Skeletal muscle tissue (tissue), 4 donors: ENCODE results near the gene TMEM263. TPM values are rescaled to one million over a fixed set of nuclear protein-coding genes. Genes with fewer than 3 reads are reported as not detected.
"Not testable (repeated sequence)": the region's sequence is repeated elsewhere in the genome, so short reads cannot be mapped to it uniquely, and the experiment has no call there.

Experiments
- H3K27ac ChIP-seq: one replicate; pipeline ENCODE4 v1.7.0; 2013; ENCODE audit warnings: mild to moderate bottlenecking, low read depth, low read length, inconsistent platforms
- H3K27me3 ChIP-seq, 3 donors: one replicate each; pipeline ENCODE4 v1.7.0; 2013; ENCODE audit warnings: low read length in 3 of 3; ENCODE audit not compliant: control insufficient read depth in 3 of 3, insufficient read depth in 3 of 3
- H3K36me3 ChIP-seq, 3 donors: one replicate each; pipeline ENCODE4 v1.7.0; 2013; ENCODE audit warnings: low read length in 3 of 3; ENCODE audit not compliant: control insufficient read depth in 3 of 3, insufficient read depth in 3 of 3
- H3K4me1 ChIP-seq, 3 donors: one replicate each; pipeline ENCODE4 v1.7.0; 2013; ENCODE audit warnings: low read length in 3 of 3, mild to moderate bottlenecking in 3 of 3; ENCODE audit not compliant: control insufficient read depth in 3 of 3, insufficient read depth in 3 of 3
- H3K4me3 ChIP-seq, 3 donors: one replicate each; pipeline ENCODE4 v1.7.0; 2013; ENCODE audit warnings: low read length in 3 of 3
- H3K9ac ChIP-seq, 3 donors: one replicate each; pipeline ENCODE4 v1.7.0; 2013; ENCODE audit warnings: low read length in 3 of 3, mild to moderate bottlenecking in 3 of 3, moderate library complexity in 2 of 3, low read depth in 1 of 3
- H3K9me3 ChIP-seq, 3 donors: one replicate each; pipeline ENCODE4 v1.7.0; 2013; ENCODE audit warnings: low read length in 3 of 3; ENCODE audit not compliant: control insufficient read depth in 3 of 3
- total RNA-seq: library from RNA; depleted of rRNA; stranded (reverse); fragments of >200 nt; gene quantifications from one replicate; pipeline ENCODE4 v1.2.3, GENCODE V29; 2014
- donor health status: Osteomylitis.

The TMEM263 gene
- total RNA-seq, 1 donor from 2014 or later = 42.3 TPM

- Histone ChIP-seq H3K27me3 (no peaks in the 10 kb centered on the region), H3K27ac (no peak overlapping the region), H3K9ac (no peak overlapping the region), H3K4me1 (peaks cover 20 to 26% (median 22%) of the 10 kb centered on the region in 3 donors), H3K9me3 (no peaks in the 10 kb centered on the region), H3K36me3 (peaks cover 3 to 25% (median 12%) of the 10 kb centered on the region in 3 donors), H3K4me3 (no peak overlapping the region)
These were observed 26.5 kb downstream of the TMEM263 start for GRCh38 chr12:106982229-106982628.

GRCh38 chr12:106984588-106985137 is 29.0 kb downstream of the TMEM263 start:
- Histone ChIP-seq H3K27me3 (no peaks in the 10 kb centered on the region), H3K4me1 (peaks cover 16 to 28% (median 20%) of the 10 kb centered on the region in 3 donors), H3K36me3 (peaks cover 3 to 25% (median 12%) of the 10 kb centered on the region in 3 donors), H3K4me3 (peak overlapping the region in 1 of 3 donors; percentile 91), H3K9ac (no peak overlapping the region), H3K27ac (peak overlapping the region; percentile 27), H3K9me3 (no peaks in the 10 kb centered on the region)

- peak overlapping the region; percentile 27 for H3K27ac ChIP-seq
- H3K36me3 ChIP-seq = peaks cover 3 to 25% (median 12%) of the 10 kb centered on the region in 3 donors
- peak overlapping the region; percentile 82 to 91 (median 90) for H3K4me3 ChIP-seq
- H3K9me3 ChIP-seq = no peaks in the 10 kb centered on the region
- peak overlapping the region; percentile 91 to 96 (median 95) for H3K9ac ChIP-seq
- H3K4me1 ChIP-seq = peaks cover 16 to 28% (median 20%) of the 10 kb centered on the region in 3 donors
- H3K27me3 ChIP-seq = no peaks in the 10 kb centered on the region
These were observed 29.8 kb downstream of the TMEM263 start for GRCh38 chr12:106985479-106985878.

GRCh38 chr12:106986135-106986534 is 30.4 kb downstream of the TMEM263 start:
- peaks cover 3 to 25% (median 12%) of the 10 kb centered on the region in 3 donors for H3K36me3 ChIP-seq
- H3K27me3 ChIP-seq = no peaks in the 10 kb centered on the region
- peak overlapping the region; percentile 94 for H3K27ac ChIP-seq
- H3K9ac ChIP-seq = peak overlapping the region; percentile 91 to 96 (median 95)
- peak overlapping the region; percentile 82 to 91 (median 90) for H3K4me3 ChIP-seq
- H3K4me1 ChIP-seq = peaks cover 16 to 28% (median 20%) of the 10 kb centered on the region in 3 donors
- no peaks in the 10 kb centered on the region for H3K9me3 ChIP-seq

- Histone ChIP-seq H3K36me3 (peaks cover 3 to 25% (median 10%) of the 10 kb centered on the region in 3 donors), H3K27me3 (no peaks in the 10 kb centered on the region), H3K9me3 (no peaks in the 10 kb centered on the region), H3K4me3 (peak within 1 kb of the TSS; percentile 82 to 91 (median 90)), H3K27ac (peak within 1 kb of the TSS; percentile 94), H3K4me1 (peaks cover 16 to 28% (median 20%) of the 10 kb centered on the region in 3 donors), H3K9ac (peak within 1 kb of the TSS; percentile 91 to 96 (median 95))
These were observed 31.1 kb downstream of the TMEM263 start, which contains the start of gene MTERF2 for GRCh38 chr12:106986625-106987389. TSS of gene MTERF2 (minus strand) at chr12:106987146. CDS start at chr12:106978714, 8,432 bp downstream.

GRCh38 chr12:106987846-106988245 is 32.1 kb downstream of the TMEM263 start:
- H3K4me1 ChIP-seq = peaks cover 16 to 28% (median 20%) of the 10 kb centered on the region in 3 donors
- H3K27ac ChIP-seq = peak overlapping the region; percentile 94
- H3K4me3 ChIP-seq = peak overlapping the region in 2 of 3 donors; percentile 48 to 91
- H3K36me3 ChIP-seq = peaks cover 3 to 25% (median 4%) of the 10 kb centered on the region in 3 donors
- H3K9me3 ChIP-seq = no peaks in the 10 kb centered on the region
- peak overlapping the region; percentile 62 to 95 (median 65) for H3K9ac ChIP-seq
- no peaks in the 10 kb centered on the region for H3K27me3 ChIP-seq

- H3K27me3 ChIP-seq = no peaks in the 10 kb centered on the region
- no peak overlapping the region for H3K4me3 ChIP-seq
- H3K36me3 ChIP-seq = peaks cover 0 to 17% (median 10%) of the 10 kb centered on the region in 3 donors
- H3K4me1 ChIP-seq = no peaks in the 10 kb centered on the region
- no peaks in the 10 kb centered on the region for H3K9me3 ChIP-seq
- H3K27ac ChIP-seq = no peak overlapping the region
- H3K9ac ChIP-seq = no peak overlapping the region
These were observed 39.0 kb downstream of the TMEM263 start for GRCh38 chr12:106994579-106995220.

GRCh38 chr12:106996102-106996501 is 40.4 kb downstream of the TMEM263 start:
- not testable (repeated sequence) for H3K4me3 ChIP-seq, H3K27me3 ChIP-seq, H3K4me1 ChIP-seq, H3K27ac ChIP-seq, H3K9ac ChIP-seq, H3K9me3 ChIP-seq
- H3K36me3 ChIP-seq = peaks cover 0 to 17% (median 10%) of the 10 kb centered on the region in 3 donors

GRCh38 chr12:106997916-106998315 is 42.2 kb downstream of the TMEM263 start:
- no peaks in the 10 kb centered on the region for H3K27me3 ChIP-seq
- no peak overlapping the region for H3K4me3 ChIP-seq
- peaks cover 0 to 17% (median 5%) of the 10 kb centered on the region in 3 donors for H3K36me3 ChIP-seq
- no peak overlapping the region for H3K27ac ChIP-seq
- no peaks in the 10 kb centered on the region for H3K4me1 ChIP-seq
- H3K9ac ChIP-seq = no peak overlapping the region
- H3K9me3 ChIP-seq = no peaks in the 10 kb centered on the region
